Stomach (tissue), 4 donors: ENCODE data around the gene IFT43.

Source experiments
- POLR2AphosphoS5 ChIP-seq, 3 donors: sonication (generic); formaldehyde crosslinking; IDR thresholded peaks; one replicate each; pipeline ENCODE4 v1.6.1; 2016; ENCODE audit warnings: antibody characterized with exemption in 3 of 3
- TF ChIP-seq, protein P1 (sequence below), 7 experiments: fragments of 450-650 bp in 4 of 7; fragments of 200-600 bp in 3 of 7; sonication (generic) in 3 of 7; IDR thresholded peaks; one replicate each; pipeline ENCODE4 v1.5.1; 2016 to 2019; ENCODE audit warnings: antibody characterized with exemption in 7 of 7, control low read depth in 2 of 7, mild to moderate bottlenecking in 1 of 7

GRCh38 chr14:76078501-76078900 lies 92.9 kb downstream of the IFT43 start:
- TF ChIP-seq, protein P1, sequence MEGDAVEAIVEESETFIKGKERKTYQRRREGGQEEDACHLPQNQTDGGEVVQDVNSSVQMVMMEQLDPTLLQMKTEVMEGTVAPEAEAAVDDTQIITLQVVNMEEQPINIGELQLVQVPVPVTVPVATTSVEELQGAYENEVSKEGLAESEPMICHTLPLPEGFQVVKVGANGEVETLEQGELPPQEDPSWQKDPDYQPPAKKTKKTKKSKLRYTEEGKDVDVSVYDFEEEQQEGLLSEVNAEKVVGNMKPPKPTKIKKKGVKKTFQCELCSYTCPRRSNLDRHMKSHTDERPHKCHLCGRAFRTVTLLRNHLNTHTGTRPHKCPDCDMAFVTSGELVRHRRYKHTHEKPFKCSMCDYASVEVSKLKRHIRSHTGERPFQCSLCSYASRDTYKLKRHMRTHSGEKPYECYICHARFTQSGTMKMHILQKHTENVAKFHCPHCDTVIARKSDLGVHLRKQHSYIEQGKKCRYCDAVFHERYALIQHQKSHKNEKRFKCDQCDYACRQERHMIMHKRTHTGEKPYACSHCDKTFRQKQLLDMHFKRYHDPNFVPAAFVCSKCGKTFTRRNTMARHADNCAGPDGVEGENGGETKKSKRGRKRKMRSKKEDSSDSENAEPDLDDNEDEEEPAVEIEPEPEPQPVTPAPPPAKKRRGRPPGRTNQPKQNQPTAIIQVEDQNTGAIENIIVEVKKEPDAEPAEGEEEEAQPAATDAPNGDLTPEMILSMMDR (IDR thresholded peaks at IDR 0.05), result no peak
- TF ChIP-seq POLR2AphosphoS5 (IDR thresholded peaks at IDR 0.05), result no peak
